Muscle of leg (tissue), 11 donors: ENCODE data around the gene MRPS6. TPM values are rescaled to one million over a fixed set of nuclear protein-coding genes. Genes with fewer than 3 reads are reported as not detected.

Source experiments
- DNase-seq: peaks from one replicate; pipeline ENCODE4 v3.0.0; 2013
- H3K27ac ChIP-seq: one replicate; pipeline ENCODE4 v1.5.1; 2013; ENCODE audit warnings: mild to moderate bottlenecking, low read length, control low read depth
- H3K27me3 ChIP-seq: one replicate; pipeline ENCODE4 v1.6.1; 2013; ENCODE audit warnings: low read length; ENCODE audit not compliant: control insufficient read depth, insufficient read depth
- H3K36me3 ChIP-seq: one replicate; pipeline ENCODE4 v1.6.1; 2013; ENCODE audit warnings: low read length; ENCODE audit not compliant: control insufficient read depth, insufficient read depth
- H3K4me1 ChIP-seq: one replicate; pipeline ENCODE4 v1.6.1; 2013; ENCODE audit warnings: low read length; ENCODE audit not compliant: control insufficient read depth, insufficient read depth
- H3K4me3 ChIP-seq: one replicate; pipeline ENCODE4 v1.5.1; 2013; ENCODE audit warnings: low read length, control low read depth
- H3K9me3 ChIP-seq: replicated peaks from 2 replicates; pipeline ENCODE4 v1.6.1; 2013; ENCODE audit warnings: low read depth, low read length; ENCODE audit not compliant: control insufficient read depth
- WGBS: methylation state at CpG from one replicate; pipeline ENCODE4 v1.1.5; 2013; ENCODE audit warnings: missing lambda C conversion rate; ENCODE audit not compliant: insufficient coverage; 5-methylcytosine and 5-hydroxymethylcytosine counted together
- polyA plus RNA-seq, 8 donors: library from polyadenylated mRNA; unstranded; fragments of 120-200 nt; gene quantifications; one replicate each; pipeline versions ENCODE4 v1.2.1 to v1.2.3, GENCODE V29; 2013; ENCODE audit warnings: inconsistent platforms in 1 of 8, low replicate concordance in 1 of 8; ENCODE audit not compliant: insufficient read length in 8 of 8, insufficient read depth in 1 of 8
- total RNA-seq: library from RNA; stranded (reverse); fragments of 120-200 nt; gene quantifications from one replicate; pipeline ENCODE4 v1.2.4, GENCODE V29; 2013

The MRPS6 gene
- total and polyA plus RNA-seq, 9 donors, result 15.5 to 52.5 (median 44.4) TPM

GRCh38 chr21:34077888-34078287 lies 4.5 kb downstream of the MRPS6 start:
- Histone ChIP-seq H3K27ac (no peak overlapping the region), H3K36me3 (no peaks in the 10 kb centered on the region), H3K27me3 (no peaks in the 10 kb centered on the region), H3K4me1 (peaks cover 9% of the 10 kb centered on the region), H3K4me3 (no peak overlapping the region), H3K9me3 (no peaks in the 10 kb centered on the region)
- no peak for DNase-seq
- no CpG with 5 or more reads among the region's 1 CpG for WGBS

- DNase-seq, result no peak
- Histone ChIP-seq H3K4me1 (peaks cover 9% of the 10 kb centered on the region), H3K27ac (no peak overlapping the region), H3K27me3 (no peaks in the 10 kb centered on the region), H3K36me3 (no peaks in the 10 kb centered on the region), H3K4me3 (no peak overlapping the region), H3K9me3 (no peaks in the 10 kb centered on the region)
- 80% methylated on average over 1 of the region's 2 CpGs for WGBS
Observed at GRCh38 chr21:34078915-34079314, 5.5 kb downstream of the MRPS6 start.

- no peaks in the 10 kb centered on the region for H3K36me3 ChIP-seq
- 96% methylated on average over 3 of the region's 5 CpGs for WGBS
- no peaks in the 10 kb centered on the region for H3K27me3 ChIP-seq
- no peaks in the 10 kb centered on the region for H3K4me1 ChIP-seq
- H3K27ac ChIP-seq, result no peak overlapping the region
- H3K4me3 ChIP-seq, result no peak overlapping the region
- no peaks in the 10 kb centered on the region for H3K9me3 ChIP-seq
- no peak for DNase-seq
Observed at GRCh38 chr21:34080710-34081109, 7.3 kb downstream of the MRPS6 start.

GRCh38 chr21:34082769-34083168 lies 9.4 kb downstream of the MRPS6 start:
- H3K9me3 ChIP-seq, result no peaks in the 10 kb centered on the region
- no peak overlapping the region for H3K27ac ChIP-seq
- DNase-seq, result no peak
- H3K27me3 ChIP-seq, result no peaks in the 10 kb centered on the region
- H3K36me3 ChIP-seq, result no peaks in the 10 kb centered on the region
- 100% methylated on average over 1 of the region's 4 CpGs for WGBS
- H3K4me1 ChIP-seq, result no peaks in the 10 kb centered on the region
- no peak overlapping the region for H3K4me3 ChIP-seq

GRCh38 chr21:34083357-34083756 lies 10.0 kb downstream of the MRPS6 start:
- 55% methylated on average over 3 of the region's 3 CpGs for WGBS
- Histone ChIP-seq H3K27ac (no peak overlapping the region), H3K36me3 (no peaks in the 10 kb centered on the region), H3K4me3 (no peak overlapping the region), H3K4me1 (no peaks in the 10 kb centered on the region), H3K27me3 (no peaks in the 10 kb centered on the region), H3K9me3 (no peaks in the 10 kb centered on the region)
- DNase-seq, result no peak

- Histone ChIP-seq H3K4me3 (no peak overlapping the region), H3K27me3 (no peaks in the 10 kb centered on the region), H3K4me1 (no peaks in the 10 kb centered on the region), H3K9me3 (no peaks in the 10 kb centered on the region), H3K27ac (no peak overlapping the region), H3K36me3 (no peaks in the 10 kb centered on the region)
- 90% methylated on average over 2 of the region's 2 CpGs for WGBS
- DNase-seq, result no peak
Observed at GRCh38 chr21:34085129-34085528, 11.8 kb downstream of the MRPS6 start.

GRCh38 chr21:34086887-34087306 lies 13.5 kb downstream of the MRPS6 start:
- H3K27ac ChIP-seq, result no peak overlapping the region
- H3K27me3 ChIP-seq, result no peaks in the 10 kb centered on the region
- WGBS, result 100% methylated on average over 3 of the region's 5 CpGs
- no peak overlapping the region for H3K4me3 ChIP-seq
- no peaks in the 10 kb centered on the region for H3K9me3 ChIP-seq
- H3K4me1 ChIP-seq, result no peaks in the 10 kb centered on the region
- no peaks in the 10 kb centered on the region for H3K36me3 ChIP-seq
- no peak for DNase-seq

- Histone ChIP-seq H3K36me3 (no peaks in the 10 kb centered on the region), H3K9me3 (no peaks in the 10 kb centered on the region), H3K27me3 (no peaks in the 10 kb centered on the region), H3K27ac (no peak overlapping the region), H3K4me3 (no peak overlapping the region), H3K4me1 (no peaks in the 10 kb centered on the region)
- 100% methylated on average over 2 of the region's 3 CpGs for WGBS
- no peak for DNase-seq
Observed at GRCh38 chr21:34088752-34089151, 15.4 kb downstream of the MRPS6 start.

GRCh38 chr21:34091032-34091431 lies 17.7 kb downstream of the MRPS6 start:
- no peaks in the 10 kb centered on the region for H3K27me3 ChIP-seq
- DNase-seq, result no peak
- no peak overlapping the region for H3K4me3 ChIP-seq
- WGBS, result 87% methylated on average over 3 of the region's 4 CpGs
- no peak overlapping the region for H3K27ac ChIP-seq
- H3K36me3 ChIP-seq, result peaks cover 13% of the 10 kb centered on the region
- H3K4me1 ChIP-seq, result no peaks in the 10 kb centered on the region
- no peaks in the 10 kb centered on the region for H3K9me3 ChIP-seq

- no CpG with 5 or more reads among the region's 2 CpGs for WGBS
Observed at GRCh38 chr21:34091607-34092006, 18.2 kb downstream of the MRPS6 start.

GRCh38 chr21:34092262-34092921 lies 19.0 kb downstream of the MRPS6 start:
- H3K36me3 ChIP-seq, result peaks cover 22% of the 10 kb centered on the region
- DNase-seq, result no peak
- H3K4me3 ChIP-seq, result no peak overlapping the region
- no peaks in the 10 kb centered on the region for H3K27me3 ChIP-seq
- WGBS, result 100% methylated on average over 1 of the region's 6 CpGs
- no peaks in the 10 kb centered on the region for H3K4me1 ChIP-seq
- H3K27ac ChIP-seq, result no peak overlapping the region
- no peaks in the 10 kb centered on the region for H3K9me3 ChIP-seq

More at GRCh38 chr21:34091607-34092006, 18.2 kb downstream of the MRPS6 start:
- peaks cover 19% of the 10 kb centered on the region for H3K36me3 ChIP-seq
- H3K9me3 ChIP-seq, result no peaks in the 10 kb centered on the region
- no peaks in the 10 kb centered on the region for H3K27me3 ChIP-seq
- H3K4me1 ChIP-seq, result no peaks in the 10 kb centered on the region
- no peak overlapping the region for H3K27ac ChIP-seq
- no peak for DNase-seq
- no peak overlapping the region for H3K4me3 ChIP-seq
